Measurements from ENCODE around the gene TRUB1. TPM values are rescaled to one million over a fixed set of nuclear protein-coding genes. Genes with fewer than 3 reads are reported as not detected.

The TRUB1 gene
- total RNA-seq, 2 experiments from 2014 or later, result 18.7 to 25.1 TPM

- Histone ChIP-seq H4K20me1 (ENCODE audit: insufficient read depth, low read length) (no peaks in the 10 kb centered on the region), H3K9me3 (ENCODE audit: low read length) (no peaks in the 10 kb centered on the region), H3K4me1 (ENCODE audit: insufficient read depth, low read length, poor library complexity, severe bottlenecking) (no peaks in the 10 kb centered on the region), H3K4me3 (ENCODE audit: low read depth, low read length, poor library complexity, severe bottlenecking) (no peak overlapping the region), H3K36me3 (ENCODE audit: insufficient read depth, low read length) (no peaks in the 10 kb centered on the region), H3K27ac (ENCODE audit: low read depth, low read length, poor library complexity, severe bottlenecking) (no peak overlapping the region), H3K79me2 (ENCODE audit: insufficient read depth, low read depth, low read length) (no peaks in the 10 kb centered on the region), H2AFZ (ENCODE audit: low read length) (no peak overlapping the region), H3K4me2 (ENCODE audit: low read length) (no peak overlapping the region), H3K9me2 (ENCODE audit: insufficient read depth, low read length) (no peaks in the 10 kb centered on the region)
- DNase-seq (ENCODE audit: low spot score), result no peak
- ChIA-PET POLR2A (interaction anchor here (1.1 kb wide), 1 partner anchor 101 kb away, joined by 3 read pairs; no protein-coding TSS in a partner anchor), CTCF (ENCODE audit: unreplicated experiment) (no interaction called here)
- intact Hi-C loops (cut with micrococcal nuclease; ENCODE audit: unreplicated experiment), result no loop called here
- BruUV-seq (replicated peaks), result no TSS peak
- TF ChIP-seq EZH2phosphoT487 (IDR thresholded peaks at IDR 0.05; ENCODE audit: borderline replicate concordance, low read depth, low read length), result no peak
- TF ChIP-seq CTCF (conservative IDR thresholded peaks at IDR 0.05; ENCODE audit: low read length), result no peak
Observed at GRCh38 chr10:115026746-115027140, 88.7 kb downstream of the TRUB1 start.

Small RNA genes within 50 kb of the gene (small RNA-seq; reads per million reads assigned to genes)
- not detected for gene RNU6-1121P

Other genes starting within 250 kb of the TRUB1 start
- 4.2 and 10.1 TPM in 2 replicates for gene FHIP2A, start 116.4 kb upstream of the TRUB1 start, total RNA-seq (2014; rRNA removed; shearing (Covaris generic))
- 13.2 and 15.9 TPM in 2 replicates for gene FHIP2A, start 116.4 kb upstream of the TRUB1 start, total RNA-seq (2022)
- gene ATRNL1, start 155.2 kb downstream of the TRUB1 start, total RNA-seq (2014; rRNA removed; shearing (Covaris generic)), result not detected in 2 replicates
- gene ATRNL1, start 155.2 kb downstream of the TRUB1 start, total RNA-seq (2022), result not detected in 2 replicates

All from OCI-LY7 (cell line).